LNCAP (cell line): ENCODE results near the gene ZNF135.

Experiments used
- CTCF ChIP-seq: fragments of 450-650 bp; IDR thresholded peaks from 2 replicates; pipeline ENCODE4 v1.5.1; 2017; ENCODE audit warnings: mild to moderate bottlenecking

The ZNF135 gene

GRCh38 chr19:58060231-58060630 lies 1.1 kb downstream of the ZNF135 start:
- TF ChIP-seq CTCF = no peak

- TF ChIP-seq CTCF = no peak
Observed at GRCh38 chr19:58063712-58064111, 4.6 kb downstream of the ZNF135 start.

- no peak for TF ChIP-seq CTCF
Observed at GRCh38 chr19:58067240-58067912, 8.3 kb downstream of the ZNF135 start.

- TF ChIP-seq CTCF = no peak
Observed at GRCh38 chr19:58079792-58080191, 20.7 kb downstream of the ZNF135 start.

- TF ChIP-seq CTCF = no peak
Observed at GRCh38 chr19:58083021-58083420, 23.9 kb downstream of the ZNF135 start.

- TF ChIP-seq CTCF = no peak
Observed at GRCh38 chr19:58084596-58085347, 25.7 kb downstream of the ZNF135 start.

- no peak for TF ChIP-seq CTCF
Observed at GRCh38 chr19:58085348-58085875, 26.3 kb downstream of the ZNF135 start.
